Endothelial cell of umbilical vein (primary cell): Measurements from ENCODE around the gene FSTL1. TPM values are rescaled to one million over a fixed set of nuclear protein-coding genes. Genes with fewer than 3 reads are reported as not detected.

Source experiments
- BruUV-seq: library from RNA; stranded (reverse); fragments of 400-500 nt; replicated peaks from 2 replicates; lab custom pipeline; 2021; lab: Mats Ljungman, UMichigan
- CTCF ChIA-PET: fragments of 300-600, 350-600 bp; sonication (Branson Sonifier 250); formaldehyde crosslinking; loops from one replicate; lab custom pipeline; 2021; ENCODE audit warnings: antibody characterized with exemption, inconsistent platforms; lab: Charles Lee
- POLR2A ChIA-PET: fragments of 300-600, 350-600 bp; sonication (Branson Sonifier 250); formaldehyde crosslinking; loops from one replicate; lab custom pipeline; 2021; ENCODE audit warnings: antibody characterized with exemption, inconsistent platforms; lab: Charles Lee
- DNase-seq: peaks from one replicate; pipeline ENCODE4 v3.0.0-alpha.2; 2011; ENCODE audit warnings: low read depth, low spot score
- FAIRE-seq: peaks from 2 replicates; lab custom pipeline; 2011; peaks lifted over from hg19 to GRCh38; lab: Jason Lieb, UNC
- H2AFZ ChIP-seq: 2 replicates; pipeline ENCODE4 v1.6.0; 2012; ENCODE audit warnings: low read depth, low read length, control low read depth, inconsistent platforms
- H3K27ac ChIP-seq: 2 replicates; pipeline ENCODE4 v1.5.1; 2011; ENCODE audit warnings: low read depth, mild to moderate bottlenecking, control low read depth, low read length, moderate library complexity; ENCODE audit not compliant: insufficient read depth
- H3K27me3 ChIP-seq, 2 experiments: 2 replicates each; pipeline versions ENCODE4 v1.6.0 to v1.6.1; 2011; ENCODE audit warnings: low read length in 2 of 2, mixed read lengths in 1 of 2; ENCODE audit not compliant: control insufficient read depth in 2 of 2, insufficient read depth in 2 of 2
- H3K36me3 ChIP-seq, 2 experiments: 2 replicates in 1 of 2; 3 replicates in 1 of 2; pipeline ENCODE4 v1.5.1; 2011; ENCODE audit warnings: low read length in 2 of 2, mild to moderate bottlenecking in 1 of 2, moderate library complexity in 1 of 2; ENCODE audit not compliant: control insufficient read depth in 2 of 2, insufficient read depth in 2 of 2; ENCODE audit errors: extremely low read depth in 1 of 2
- H3K4me1 ChIP-seq: 3 replicates; pipeline ENCODE4 v1.5.1; 2011; ENCODE audit warnings: mild to moderate bottlenecking, low read length; ENCODE audit not compliant: control insufficient read depth, insufficient read depth; ENCODE audit errors: extremely low read depth
- H3K4me2 ChIP-seq: 2 replicates; pipeline ENCODE4 v1.6.1; 2011; ENCODE audit warnings: low read length, control low read depth, mixed read lengths; ENCODE audit not compliant: insufficient read depth
- H3K4me3 ChIP-seq, 3 experiments: fragments of 200-600 bp in 1 of 3; sonication (generic), shearing (Covaris generic) in 1 of 3; replicated peaks in 1 of 3; 2 replicates each; pipeline ENCODE4 v1.5.1; 2011 to 2016; ENCODE audit warnings: control low read depth in 3 of 3, low read length in 3 of 3, mild to moderate bottlenecking in 2 of 3, inconsistent platforms in 1 of 3, low read depth in 1 of 3, moderate library complexity in 1 of 3; ENCODE audit not compliant: insufficient read depth in 1 of 3
- H3K79me2 ChIP-seq: 2 replicates; pipeline ENCODE4 v1.6.0; 2012; ENCODE audit warnings: low read length, inconsistent platforms; ENCODE audit not compliant: control insufficient read depth, insufficient read depth
- H3K9ac ChIP-seq: replicated peaks from 2 replicates; pipeline ENCODE3; 2011; ENCODE audit warnings: low read length, control low read depth; ENCODE audit not compliant: insufficient read depth; ENCODE audit errors: extremely low read depth
- H3K9me1 ChIP-seq: replicated peaks from 3 replicates; pipeline ENCODE4 v1.6.0; 2011; ENCODE audit warnings: mild to moderate bottlenecking, low read length; ENCODE audit not compliant: control insufficient read depth, insufficient read depth; ENCODE audit errors: extremely low read depth
- H3K9me3 ChIP-seq: replicated peaks from 2 replicates; pipeline ENCODE4 v1.5.1; 2012; ENCODE audit warnings: low read length, inconsistent platforms; ENCODE audit not compliant: control insufficient read depth, insufficient read depth
- H4K20me1 ChIP-seq: replicated peaks from 2 replicates; pipeline ENCODE3; 2011; ENCODE audit warnings: mild to moderate bottlenecking, low read length; ENCODE audit not compliant: control insufficient read depth, insufficient read depth; ENCODE audit errors: extremely low read depth
- EZH2 ChIP-seq: IDR thresholded peaks from 2 replicates; pipeline ENCODE4 v1.6.1; 2012; ENCODE audit warnings: borderline replicate concordance, low read depth, mild to moderate bottlenecking, moderate library complexity, low read length, inconsistent platforms; ENCODE audit not compliant: severe bottlenecking
- FOS ChIP-seq: IDR thresholded peaks from 2 replicates; pipeline ENCODE4 v1.6.1; 2011; ENCODE audit warnings: mild to moderate bottlenecking, low read length, moderate library complexity, borderline replicate concordance; ENCODE audit not compliant: insufficient read depth
- GATA2 ChIP-seq: IDR thresholded peaks from 2 replicates; pipeline ENCODE4 v1.7.0; 2011; ENCODE audit warnings: low read depth, mild to moderate bottlenecking, moderate library complexity, mixed read lengths, low read length; ENCODE audit not compliant: insufficient read length, insufficient read depth
- JUN ChIP-seq: IDR thresholded peaks from 2 replicates; pipeline ENCODE4 v1.6.1; 2011; ENCODE audit warnings: borderline replicate concordance, low read depth; ENCODE audit not compliant: insufficient read length, insufficient read depth
- MAX ChIP-seq: IDR thresholded peaks from 2 replicates; pipeline ENCODE4 v1.6.1; 2011; ENCODE audit not compliant: insufficient read depth, insufficient read length
- MYC ChIP-seq: IDR thresholded peaks from one replicate; pipeline ENCODE4 v1.6.1; 2011; ENCODE audit warnings: mild to moderate bottlenecking, low read depth, low read length
- POLR2A ChIP-seq: IDR thresholded peaks from 2 replicates; pipeline ENCODE4 v1.6.1; 2012; ENCODE audit warnings: low read depth, mild to moderate bottlenecking, control low read depth, low read length
- POLR2AphosphoS5 ChIP-seq: IDR thresholded peaks from 2 replicates; pipeline ENCODE4 v1.6.1; 2012; ENCODE audit warnings: low read depth, mild to moderate bottlenecking, control low read depth, low read length, moderate library complexity; ENCODE audit not compliant: insufficient read depth
- dilution Hi-C: fragments of 300-500 bp; cut with MboI; formaldehyde crosslinking; loops from one replicate; pipeline ENCODE4 v1.15.0; 2019; ENCODE audit warnings: low sequenced_read_pairs; ENCODE audit not compliant: extremely low pct_ligation_motif_present
- intact Hi-C: fragments of 100-400 bp; cut with micrococcal nuclease; formaldehyde crosslinking; loops from one replicate; pipeline ENCODE4 v1.10.0; 2022
- polyA plus RNA-seq, 4 experiments: library from polyadenylated mRNA; depleted of rRNA in 3 of 4; stranded (reverse) in 3 of 4; unstranded in 1 of 4; fragments of >200 nt; gene quantifications; 2 replicates each; pipeline versions ENCODE4 v1.2.1 to v1.2.3, GENCODE V29; 2011 to 2012; ENCODE audit warnings: missing spikeins in 1 of 4
- total RNA-seq: library from RNA; stranded (reverse); gene quantifications from 2 replicates; pipeline ENCODE4 v1.2.3, GENCODE V29; 2021

FSTL1 gene
- total and polyA plus RNA-seq, 2 donors (not counting 3 experiments of a cell fraction or from before 2014, with no cell fraction given), result 235 to 562 TPM

DNA sequence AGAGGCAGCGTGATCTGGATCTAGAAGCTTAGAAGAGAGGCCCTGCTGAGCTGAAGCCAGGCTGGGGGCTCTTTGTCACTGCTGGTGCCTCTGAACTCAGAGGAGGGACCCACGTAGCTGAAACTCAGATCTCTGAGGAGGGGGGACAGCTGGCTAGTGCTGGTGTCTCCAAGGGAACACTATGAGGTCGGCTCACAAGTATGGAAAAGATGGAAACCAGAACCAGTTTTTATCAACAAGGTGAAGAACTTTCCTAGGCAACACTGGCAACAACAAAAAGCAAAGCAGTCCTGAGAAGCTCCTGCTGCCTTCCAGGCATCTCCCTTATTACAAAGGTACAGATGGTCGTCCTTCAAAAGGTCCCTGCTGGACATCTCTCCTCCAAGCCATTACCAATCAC lies 27.0 kb upstream of the FSTL1 start:
- intact Hi-C loops, result no loop called here
- dilution Hi-C loops, result no loop called here
- Histone ChIP-seq H2AFZ (no peak overlapping the region), H3K79me2 (no peaks in the 10 kb centered on the region), H3K9ac (no peak overlapping the region), H4K20me1 (no peaks in the 10 kb centered on the region), H3K9me1 (no peaks in the 10 kb centered on the region), H3K4me3 (no peak overlapping the region), H3K4me2 (no peak overlapping the region), H3K36me3 (no peaks in the 10 kb centered on the region), H3K27me3 (no peaks in the 10 kb centered on the region), H3K9me3 (no peaks in the 10 kb centered on the region), H3K27ac (no peak overlapping the region), H3K4me1 (no peaks in the 10 kb centered on the region)
- ChIA-PET CTCF (no interaction called here), POLR2A (no interaction called here)
- DNase-seq (no peak), FAIRE-seq (no peak)
- TF ChIP-seq JUN, result no peak
- BruUV-seq, result no TSS peak

DNA sequence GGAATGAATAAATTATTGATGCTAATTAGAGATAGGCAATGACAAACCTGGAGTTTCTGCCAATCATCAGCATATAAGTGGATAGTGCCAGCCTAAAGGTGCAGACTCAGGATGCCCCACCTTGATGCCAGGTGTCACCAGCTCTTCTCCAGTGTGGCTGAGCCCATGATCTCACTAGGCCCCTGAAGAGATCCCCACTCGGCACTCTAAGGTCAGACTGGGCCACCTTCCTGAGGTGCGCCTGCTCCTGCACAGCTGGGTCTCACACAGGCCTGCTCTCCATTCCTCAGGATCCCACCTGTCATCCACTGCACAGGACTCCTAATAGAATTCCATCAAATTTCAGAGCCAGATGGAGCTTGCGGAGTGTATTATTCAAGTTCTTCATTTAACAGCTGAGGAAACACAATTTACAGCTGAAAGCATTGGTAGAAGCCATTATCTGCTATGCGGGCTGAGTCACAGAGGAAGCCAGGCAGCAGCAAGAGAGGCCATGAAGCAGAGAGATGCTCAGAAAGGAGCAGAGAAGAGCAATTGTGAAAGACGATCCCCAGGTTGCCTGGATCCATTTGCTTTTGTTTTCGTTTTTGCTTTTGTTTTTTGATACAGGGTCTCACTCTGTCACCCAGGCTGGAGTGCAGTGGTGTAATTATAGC lies 25.1 kb upstream of the FSTL1 start:
- no peak overlapping the region for H2AFZ ChIP-seq
- intact Hi-C loops, result no loop called here

More for the DNA sequence above, 25.1 kb upstream of the FSTL1 start:
- no peak for TF ChIP-seq GATA2
- no peak for TF ChIP-seq POLR2A
- no peak for TF ChIP-seq EZH2
- TF ChIP-seq MAX, result no peak
- TF ChIP-seq MYC, result no peak
- TF ChIP-seq JUN, result no peak
- TF ChIP-seq FOS, result no peak
- TF ChIP-seq POLR2AphosphoS5, result no peak
- Histone ChIP-seq H3K4me1 (no peaks in the 10 kb centered on the region), H3K27ac (no peak overlapping the region), H3K9me1 (no peaks in the 10 kb centered on the region), H3K79me2 (no peaks in the 10 kb centered on the region), H3K4me3 (no peak overlapping the region), H3K27me3 (no peaks in the 10 kb centered on the region), H3K9me3 (no peaks in the 10 kb centered on the region), H3K36me3 (no peaks in the 10 kb centered on the region), H3K4me2 (no peak overlapping the region), H3K9ac (no peak overlapping the region), H4K20me1 (no peaks in the 10 kb centered on the region)
- ChIA-PET CTCF (interaction anchor here (1.2 kb wide), 1 partner anchor 31 kb away, joined by 3 read pairs; no protein-coding TSS in a partner anchor), POLR2A (no interaction called here)
- BruUV-seq, result no TSS peak
- FAIRE-seq (no peak), DNase-seq (no peak)
- dilution Hi-C loops, result no loop called here
